ENCODE results near the gene KATNBL1.

Gene KATNBL1

GRCh38 chr15:34217587-34218225 lies 7.8 kb upstream of the KATNBL1 start:
- no peak for TF ChIP-seq CTCF (conservative IDR thresholded peaks at IDR 0.05)
- H3K27ac ChIP-seq, result peak overlapping the region; percentile 88

- H3K27ac ChIP-seq, result peak overlapping the region; percentile 88
- TF ChIP-seq CTCF (conservative IDR thresholded peaks at IDR 0.05), result no peak
Observed at GRCh38 chr15:34216527-34217270, 6.8 kb upstream of the KATNBL1 start.

- no peak for TF ChIP-seq CTCF (conservative IDR thresholded peaks at IDR 0.05)
- H3K27ac ChIP-seq, result no peak overlapping the region; the same call in 1 of the 2 replicates
Observed at GRCh38 chr15:34214135-34214534, 4.2 kb upstream of the KATNBL1 start.

GRCh38 chr15:34213690-34214089 lies 3.8 kb upstream of the KATNBL1 start:
- H3K27ac ChIP-seq, result no peak overlapping the region

GRCh38 chr15:34206011-34206410 lies 3.9 kb downstream of the KATNBL1 start:
- no peak overlapping the region for H3K27ac ChIP-seq
- TF ChIP-seq CTCF (conservative IDR thresholded peaks at IDR 0.05), result no peak

More at GRCh38 chr15:34213690-34214089, 3.8 kb upstream of the KATNBL1 start:
- no peak for TF ChIP-seq CTCF (conservative IDR thresholded peaks at IDR 0.05)

GRCh38 chr15:34203936-34204335 lies 6.0 kb downstream of the KATNBL1 start:
- no peak overlapping the region for H3K27ac ChIP-seq
- no peak for TF ChIP-seq CTCF (conservative IDR thresholded peaks at IDR 0.05)

- no peak overlapping the region for H3K27ac ChIP-seq
- no peak for TF ChIP-seq CTCF (conservative IDR thresholded peaks at IDR 0.05)
Observed at GRCh38 chr15:34203305-34203704, 6.6 kb downstream of the KATNBL1 start.
